ENCODE measurements around the gene LIMK1. TPM values are rescaled to one million over a fixed set of nuclear protein-coding genes. Genes with fewer than 3 reads are reported as not detected.

The LIMK1 gene
- total and polyA plus RNA-seq, 12 donors: 5.0 to 17.3 (median 9.6) TPM

- 68 to 81% methylated on average over 1 of the region's 1 CpG for WGBS, 2 donors
- no peak for TF ChIP-seq CTCF (IDR thresholded peaks at IDR 0.05)
- Histone ChIP-seq H3K27me3 (no peaks in the 10 kb centered on the region), H3K27ac (no peak overlapping the region), H3K9me3 (no peaks in the 10 kb centered on the region), H3K36me3 (peaks cover 0 to 84% (median 14%) of the 10 kb centered on the region in 9 donors), H3K4me1 (peaks cover 0 to 5% (median 0%) of the 10 kb centered on the region in 9 donors), H3K4me3 (no peak overlapping the region)
- intact Hi-C loops (cut with DNase I): no loop called here
- ATAC-seq: no peak
- DNase-seq: no peak
These were observed 31.0 kb upstream of the LIMK1 start for GRCh38 chr7:74052628-74053027.

- Histone ChIP-seq H3K4me1 (peaks cover 0 to 5% (median 0%) of the 10 kb centered on the region in 9 donors), H3K27ac (no peak overlapping the region), H3K4me3 (no peak overlapping the region), H3K9me3 (no peaks in the 10 kb centered on the region), H3K36me3 (peaks cover 0 to 83% (median 4%) of the 10 kb centered on the region in 9 donors), H3K27me3 (no peaks in the 10 kb centered on the region)
- TF ChIP-seq CTCF (IDR thresholded peaks at IDR 0.05): no peak
- intact Hi-C loops (cut with DNase I): no loop called here
- WGBS, 2 donors: 95 to 98% methylated on average over 3 of the region's 3 CpGs
- ATAC-seq (no peak), DNase-seq (no peak)
These were observed 29.9 kb upstream of the LIMK1 start for GRCh38 chr7:74053589-74054186.

GRCh38 chr7:74056096-74056915 lies 27.3 kb upstream of the LIMK1 start:
- H3K9me3 ChIP-seq: no peaks in the 10 kb centered on the region
- peaks cover 0 to 83% (median 4%) of the 10 kb centered on the region in 9 donors for H3K36me3 ChIP-seq
- H3K4me3 ChIP-seq: no peak overlapping the region
- intact Hi-C loops (cut with DNase I): no loop called here
- H3K4me1 ChIP-seq: peaks cover 0 to under 1% (median 0%) of the 10 kb centered on the region in 9 donors
- TF ChIP-seq CTCF (IDR thresholded peaks at IDR 0.05): no peak
- ATAC-seq (no peak), DNase-seq (no peak)
- 87 to 88% methylated on average over 26 of the region's 26 CpGs for WGBS, 2 donors
- H3K27ac ChIP-seq: no peak overlapping the region
- H3K27me3 ChIP-seq: no peaks in the 10 kb centered on the region

DNA sequence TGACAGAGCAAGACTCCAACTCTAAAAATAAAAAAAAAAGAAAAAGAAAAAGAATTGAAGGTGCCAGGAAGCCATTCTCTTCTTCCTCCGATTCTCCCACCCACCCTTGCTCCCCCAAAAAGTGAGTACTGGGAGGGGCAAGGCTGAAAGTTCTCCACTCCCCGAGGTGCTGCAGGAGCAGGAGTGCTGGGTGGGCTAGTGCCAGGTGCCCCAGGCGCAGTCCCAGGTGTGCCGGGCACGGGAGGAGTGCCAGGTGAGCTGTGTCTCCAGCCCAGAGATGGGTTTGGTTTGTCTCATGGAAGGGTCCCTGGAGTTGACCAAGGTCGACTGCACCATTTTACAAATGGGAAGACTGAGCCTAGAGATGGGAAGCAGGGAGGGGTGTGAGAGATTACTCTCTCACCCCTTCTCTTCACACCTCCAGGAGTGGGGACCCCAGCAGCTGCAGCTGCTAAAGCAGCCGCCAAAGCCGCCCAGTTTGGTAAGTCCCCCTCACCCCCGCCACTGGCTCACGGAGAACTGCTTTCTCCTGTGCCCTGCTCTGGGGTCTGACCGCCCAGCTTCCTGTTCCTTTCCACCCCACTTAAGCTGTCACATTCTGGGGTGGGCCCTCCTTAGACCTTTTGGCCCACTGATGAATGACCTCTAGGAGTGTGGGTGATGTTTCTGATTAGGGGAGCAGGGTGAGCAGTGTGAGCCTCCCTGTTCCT lies 26.2 kb upstream of the LIMK1 start:
- no peak overlapping the region for H3K27ac ChIP-seq
- no peaks in the 10 kb centered on the region for H3K27me3 ChIP-seq
- 84 to 86% methylated on average over 11 of the region's 11 CpGs for WGBS, 2 donors
- peaks cover 0 to 72% (median 0%) of the 10 kb centered on the region in 9 donors for H3K36me3 ChIP-seq
- no peak for ATAC-seq
- intact Hi-C loops (cut with DNase I): no loop called here
- TF ChIP-seq CTCF (IDR thresholded peaks at IDR 0.05): no peak
- no peaks in the 10 kb centered on the region for H3K9me3 ChIP-seq
- no peak overlapping the region for H3K4me3 ChIP-seq
- H3K4me1 ChIP-seq: peaks cover 0 to 10% (median 7%) of the 10 kb centered on the region in 9 donors
- DNase-seq: no peak

Measured in heart right ventricle (tissue), 16 donors.